HFFc6 (cell line): ENCODE results near the gene INHBA. TPM values are rescaled to one million over a fixed set of nuclear protein-coding genes. Genes with fewer than 3 reads are reported as not detected.
A peak's percentile ranks its signal among the peaks of the same experiment; 100 is the strongest.

ENCODE experiments used
- DNase-seq: peaks from one replicate; pipeline ENCODE4 v3.0.0-alpha.2; 2018
- H3K27ac Mint-ChIP-seq: 2 replicates; pipeline ENCODE4 v1.8.0; 2020; ENCODE audit warnings: mild to moderate bottlenecking, mixed read lengths
- H3K27me3 Mint-ChIP-seq: 2 replicates; pipeline ENCODE4 v1.8.0; 2021; ENCODE audit warnings: mild to moderate bottlenecking, moderate library complexity, mixed read lengths; ENCODE audit not compliant: insufficient read depth
- H3K36me3 Mint-ChIP-seq: 2 replicates; pipeline ENCODE4 v1.8.0; 2021; ENCODE audit warnings: low read depth, mixed read lengths
- H3K4me1 Mint-ChIP-seq: 2 replicates; pipeline ENCODE4 v1.8.0; 2020; ENCODE audit warnings: low read depth, mixed read lengths
- H3K4me3 Mint-ChIP-seq: 2 replicates; pipeline ENCODE4 v1.8.0; 2020; ENCODE audit warnings: mild to moderate bottlenecking, moderate library complexity, mixed read lengths
- H3K9me3 Mint-ChIP-seq: 2 replicates; pipeline ENCODE4 v1.8.0; 2020; ENCODE audit warnings: mild to moderate bottlenecking, mixed read lengths
- CTCF ChIP-seq: fragments of 200-600 bp; sonication (generic); IDR thresholded peaks from 2 replicates; pipeline ENCODE4 v1.5.0; 2021; ENCODE audit warnings: antibody characterized with exemption, mild to moderate bottlenecking
- long read RNA-seq: library from polyadenylated mRNA; unstranded; transcript quantifications from one replicate; pipeline ENCODE4 v2.0.0, GENCODE V29; 2019
- total RNA-seq, 6 experiments: library from RNA; stranded (reverse); fragmentation: NEBNext Ultra II Directional; extraction: Animal tissue kit (Norgen Biotek cat#: 25700); gene quantifications; 2 replicates in 1 of 6; 3 replicates in 5 of 6; pipeline ENCODE4 v1.2.3, GENCODE V29; 2021

INHBA gene
- 10 to 100 TPM; 18.1 to 29.9 (median 20.2) TPM for total RNA-seq
- long read RNA-seq, full-length matches to known transcripts, result 35 of 42 reads
- long read RNA-seq, partial matches to known transcripts, result 0 of 42 reads
- long read RNA-seq, other reads (novel, unspliced or antisense), result 7 of 42 reads

DNA sequence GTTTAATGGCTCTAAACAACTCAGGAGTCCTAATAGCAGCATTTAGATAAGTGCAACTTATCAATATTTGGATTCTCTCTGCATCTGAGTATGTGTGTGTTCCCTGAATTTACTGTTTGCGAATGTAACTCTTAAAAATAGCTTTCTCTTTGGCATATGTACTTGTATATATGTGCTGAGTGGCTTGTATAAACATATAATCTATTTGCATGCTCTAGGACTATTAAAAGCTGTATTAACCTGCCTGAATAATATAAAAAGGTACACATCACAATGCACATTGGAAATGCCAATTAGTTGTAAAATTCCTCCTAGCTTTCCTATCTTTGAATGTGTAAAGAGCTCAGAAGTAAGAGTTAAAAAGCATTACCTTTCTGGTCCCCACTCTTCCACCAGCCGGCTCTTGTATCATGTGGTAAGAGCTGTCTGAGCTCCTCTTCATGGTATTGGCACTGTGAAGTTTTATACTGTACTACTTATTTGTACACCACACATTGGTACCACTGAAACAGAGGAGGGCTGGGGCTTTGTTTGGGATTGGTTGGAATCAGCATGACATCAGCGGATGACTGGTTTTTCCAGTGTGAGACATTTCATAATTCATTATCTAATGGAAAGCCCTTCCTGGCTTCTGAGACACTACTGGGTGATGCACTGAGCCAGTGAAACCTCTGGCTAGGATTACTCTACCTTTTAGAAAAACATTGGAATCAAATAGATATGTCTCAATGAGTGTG is at the start of gene INHBA:
TSS of gene INHBA (minus strand) at position 456 of the 737 bp plus-strand sequence. CDS start 2,716 bp downstream, outside the sequence.
- Mint-ChIP-seq H3K36me3 (0 out of 2 replicates have a peak, but pooled peaks cover 3% of the 10 kb centered on the region), H3K4me3 (peak within 1 kb of the TSS; percentile 95), H3K27me3 (no peaks in the 10 kb centered on the region; the same call in 1 of the 2 replicates), H3K27ac (peak within 1 kb of the TSS; percentile 94), H3K4me1 (peaks cover 86% of the 10 kb centered on the region), H3K9me3 (no peaks in the 10 kb centered on the region)
- TF ChIP-seq CTCF, result no peak
- DNase-seq, result peak; percentile 70

GRCh38 chr7:41752615-41753014 is 49.7 kb upstream of the INHBA start:
- H3K4me3 Mint-ChIP-seq, result no peak overlapping the region
- H3K27me3 Mint-ChIP-seq, result no peaks in the 10 kb centered on the region; the same call in 1 of the 2 replicates
- peaks cover 15% of the 10 kb centered on the region; the same call in 1 of the 2 replicates for H3K36me3 Mint-ChIP-seq
- no peak for TF ChIP-seq CTCF
- no peak for DNase-seq
- H3K27ac Mint-ChIP-seq, result no peak overlapping the region
- peaks cover 17% of the 10 kb centered on the region for H3K9me3 Mint-ChIP-seq
- peaks cover 6% of the 10 kb centered on the region; the same call in 1 of the 2 replicates for H3K4me1 Mint-ChIP-seq

DNA sequence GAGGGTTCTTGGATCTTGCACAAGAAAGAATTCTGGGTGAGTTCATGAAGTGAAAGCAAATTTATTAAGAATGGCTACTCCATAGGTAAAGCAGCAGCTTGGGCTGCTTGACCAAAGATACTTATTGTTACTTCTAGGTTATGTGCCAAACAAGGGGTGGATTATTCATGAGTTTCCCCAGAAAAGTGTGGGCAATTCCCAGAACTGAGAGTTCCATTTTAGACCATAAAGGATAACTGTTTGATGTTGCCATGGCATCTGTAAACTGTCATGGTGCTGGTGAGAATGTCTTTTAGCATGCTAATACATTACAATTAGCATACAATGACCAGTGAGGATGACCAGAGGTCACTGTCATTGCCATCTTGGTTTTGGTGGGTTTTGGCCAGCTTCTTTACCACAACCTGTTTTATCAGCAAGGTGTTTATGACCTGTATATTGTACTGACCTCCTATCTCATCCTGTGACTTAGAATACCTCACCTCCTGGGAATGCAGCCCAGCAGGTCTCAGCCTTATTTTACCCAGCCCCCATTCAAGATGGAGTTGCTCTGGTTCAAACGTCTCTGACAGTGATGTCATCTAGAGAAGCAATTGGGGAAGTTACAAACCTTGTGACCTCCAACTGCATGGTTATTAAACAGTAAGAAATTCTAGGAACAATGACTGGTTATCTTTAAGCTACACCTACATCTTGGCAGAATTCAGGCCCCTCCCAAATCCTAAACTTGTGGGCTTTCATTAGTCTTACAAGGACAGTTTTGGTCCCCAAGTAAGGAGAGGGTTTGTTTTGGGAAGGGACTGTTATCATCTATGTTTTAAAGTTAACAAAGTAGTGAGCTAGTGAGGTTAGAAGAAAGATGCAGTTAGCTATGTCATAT is 48.0 kb upstream of the INHBA start:
- H3K36me3 Mint-ChIP-seq, result peaks cover 4% of the 10 kb centered on the region; the same call in 1 of the 2 replicates
- H3K9me3 Mint-ChIP-seq, result peaks cover 5% of the 10 kb centered on the region; the same call in 1 of the 2 replicates
- TF ChIP-seq CTCF, result no peak
- no peaks in the 10 kb centered on the region; the same call in 1 of the 2 replicates for H3K27me3 Mint-ChIP-seq
- no peak overlapping the region for H3K27ac Mint-ChIP-seq
- no peak overlapping the region for H3K4me3 Mint-ChIP-seq
- DNase-seq, result no peak
- peaks cover 6% of the 10 kb centered on the region; the same call in 1 of the 2 replicates for H3K4me1 Mint-ChIP-seq

GRCh38 chr7:41747961-41748360 is 45.1 kb upstream of the INHBA start:
- no peak for DNase-seq
- Mint-ChIP-seq H3K9me3 (peaks cover under 1% of the 10 kb centered on the region; the same call in 1 of the 2 replicates), H3K4me1 (peaks cover 13% of the 10 kb centered on the region; the same call in 1 of the 2 replicates), H3K27ac (no peak overlapping the region), H3K4me3 (no peak overlapping the region), H3K27me3 (no peaks in the 10 kb centered on the region; the same call in 1 of the 2 replicates), H3K36me3 (peaks cover 6% of the 10 kb centered on the region)
- no peak for TF ChIP-seq CTCF

GRCh38 chr7:41745451-41745850 is 42.6 kb upstream of the INHBA start:
- peaks cover 16% of the 10 kb centered on the region for H3K9me3 Mint-ChIP-seq
- DNase-seq, result no peak
- no peaks in the 10 kb centered on the region; the same call in 1 of the 2 replicates for H3K27me3 Mint-ChIP-seq
- peaks cover 13% of the 10 kb centered on the region; the same call in 1 of the 2 replicates for H3K4me1 Mint-ChIP-seq
- H3K36me3 Mint-ChIP-seq, result peaks cover 19% of the 10 kb centered on the region
- H3K4me3 Mint-ChIP-seq, result no peak overlapping the region
- TF ChIP-seq CTCF, result no peak
- H3K27ac Mint-ChIP-seq, result no peak overlapping the region
